ENCODE data around the gene BMP10.

BMP10 gene

DNA sequence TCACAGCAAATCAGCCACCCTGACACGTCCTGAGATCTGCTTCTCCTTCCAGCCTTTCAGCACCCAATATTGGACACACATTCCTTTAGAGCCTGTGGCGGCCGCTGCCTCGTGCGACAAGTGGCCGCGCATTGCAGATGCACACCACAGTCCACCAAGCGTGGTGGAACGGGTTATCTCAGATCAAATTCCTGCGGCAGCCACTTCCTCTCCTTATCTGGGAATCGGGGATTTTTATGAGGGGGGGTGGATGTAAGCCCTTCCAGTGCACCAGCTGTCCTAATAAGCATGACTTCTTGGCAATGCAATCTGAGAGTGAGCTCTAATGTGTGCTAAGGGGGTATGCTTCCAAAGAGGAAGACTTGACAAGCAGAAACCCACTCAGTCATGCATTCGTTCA, 18.3 kb upstream of the BMP10 start:
- no peak for DNase-seq (ENCODE audit: low read depth, low spot score)

- DNase-seq (ENCODE audit: low read depth, low spot score), result no peak
Measured at GRCh38 chr2:68889021-68889420, 17.8 kb upstream of the BMP10 start.

GRCh38 chr2:68888038-68888704, 17.0 kb upstream of the BMP10 start:
- no peak for DNase-seq (ENCODE audit: low read depth, low spot score)

DNA sequence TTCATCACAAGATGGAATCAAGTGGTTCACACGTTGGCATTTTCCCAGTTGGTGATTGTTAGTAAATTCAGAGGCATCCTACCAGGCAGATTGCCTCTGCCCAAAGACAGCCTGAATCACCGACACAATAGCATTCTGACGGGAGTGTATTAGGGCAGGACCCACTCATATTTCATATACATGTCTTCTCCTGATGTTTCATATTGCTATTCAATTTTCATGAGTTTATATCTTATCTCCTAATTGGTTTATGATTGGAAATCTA, 14.5 kb upstream of the BMP10 start:
- no peak for DNase-seq (ENCODE audit: low read depth, low spot score)

- no peak for DNase-seq (ENCODE audit: low read depth, low spot score)
Measured at GRCh38 chr2:68885074-68885810, 14.0 kb upstream of the BMP10 start.

DNA sequence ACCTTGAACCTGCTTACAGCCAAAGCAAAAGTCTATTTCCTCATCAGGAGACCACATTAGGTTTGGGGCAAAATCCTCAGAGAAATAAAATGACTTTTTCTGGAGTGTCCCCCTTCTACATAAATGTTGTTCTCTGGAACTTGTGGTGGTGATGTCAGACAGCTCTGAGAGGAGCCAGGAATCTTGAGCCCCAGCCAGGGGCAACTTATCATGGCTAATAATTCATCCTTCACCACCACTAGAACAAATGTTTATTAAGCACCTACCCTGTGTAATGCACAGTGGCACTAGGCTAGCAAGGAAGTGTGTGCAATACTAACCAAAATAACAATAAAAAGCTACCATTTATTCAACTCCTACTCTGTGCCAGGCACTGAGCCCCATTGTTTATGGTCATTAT, 9.0 kb upstream of the BMP10 start:
- no peak for DNase-seq (ENCODE audit: low read depth, low spot score)

GRCh38 chr2:68879296-68879695, 8.1 kb upstream of the BMP10 start:
- DNase-seq (ENCODE audit: low read depth, low spot score), result no peak

DNA sequence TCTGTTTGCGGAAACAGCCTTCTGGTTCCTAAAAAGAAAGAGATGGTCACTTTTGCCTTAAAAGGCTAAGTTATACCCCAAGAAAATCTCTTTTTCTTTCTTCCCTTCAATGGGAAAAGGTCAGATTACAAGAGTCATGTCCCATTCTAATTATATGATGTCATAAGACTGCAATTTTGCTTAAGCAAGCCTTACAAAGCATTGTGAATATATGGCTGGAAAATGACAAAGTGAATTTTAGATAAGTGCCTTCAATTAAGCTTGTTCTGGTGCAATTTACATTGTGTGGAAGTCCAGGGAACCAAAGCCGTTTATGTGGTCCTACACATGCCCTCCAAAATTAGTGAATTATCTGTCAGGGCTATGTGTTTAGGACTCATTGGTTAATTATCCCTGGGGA, 7.6 kb upstream of the BMP10 start:
- no peak for DNase-seq (ENCODE audit: low read depth, low spot score)

DNA sequence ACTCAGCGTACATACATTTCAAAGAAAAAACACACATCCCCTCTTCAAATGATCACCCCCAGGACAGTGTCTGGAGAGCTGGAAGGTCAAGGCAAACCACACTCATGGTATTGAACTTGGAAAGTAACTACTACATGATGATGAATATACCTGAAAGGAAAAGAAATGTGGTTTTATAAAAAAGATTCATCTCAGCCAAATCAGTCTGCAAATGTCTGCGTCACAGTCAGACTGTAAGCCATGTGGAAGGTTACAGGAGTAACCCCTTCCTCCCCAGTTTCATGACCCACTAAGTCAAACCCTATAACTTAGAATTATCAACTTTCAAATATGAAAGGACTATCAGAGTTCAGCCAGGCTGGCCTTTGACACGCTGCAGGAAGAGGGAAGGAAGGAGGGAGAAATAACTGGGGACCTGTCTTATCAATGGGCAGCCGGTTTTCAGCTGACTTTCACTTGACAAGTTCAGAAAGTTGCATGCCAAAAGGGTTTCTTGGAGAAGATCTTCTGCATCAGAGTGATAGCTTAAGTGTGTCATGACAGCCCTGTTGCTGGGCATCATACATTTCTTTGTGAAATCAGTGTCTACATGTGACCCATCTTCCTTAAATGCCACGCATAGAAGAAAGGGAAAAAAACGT, 7.0 kb upstream of the BMP10 start:
- no peak for DNase-seq (ENCODE audit: low read depth, low spot score)

GRCh38 chr2:68877079-68877772, 6.0 kb upstream of the BMP10 start:
- no peak for DNase-seq (ENCODE audit: low read depth, low spot score)

DNA sequence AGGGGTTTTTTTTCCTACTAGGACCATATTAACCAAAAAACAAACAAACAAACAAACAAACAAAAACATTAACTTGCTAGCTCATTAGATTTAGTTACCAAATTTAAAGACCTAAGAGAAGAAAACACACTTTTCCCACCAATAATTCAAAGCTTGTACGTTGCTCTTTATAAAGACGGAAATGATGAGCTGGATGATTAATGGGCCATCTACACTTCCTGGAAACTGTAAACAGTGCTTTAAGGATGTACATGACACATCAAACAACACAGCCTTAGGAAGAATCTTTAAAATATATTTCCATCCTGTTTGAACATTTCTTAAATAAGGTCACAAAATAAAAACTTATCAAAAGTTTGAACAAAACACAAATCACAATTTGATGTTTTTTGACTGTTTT, 982 bp downstream of the BMP10 start:
- DNase-seq (ENCODE audit: low read depth, low spot score), result no peak

DNA sequence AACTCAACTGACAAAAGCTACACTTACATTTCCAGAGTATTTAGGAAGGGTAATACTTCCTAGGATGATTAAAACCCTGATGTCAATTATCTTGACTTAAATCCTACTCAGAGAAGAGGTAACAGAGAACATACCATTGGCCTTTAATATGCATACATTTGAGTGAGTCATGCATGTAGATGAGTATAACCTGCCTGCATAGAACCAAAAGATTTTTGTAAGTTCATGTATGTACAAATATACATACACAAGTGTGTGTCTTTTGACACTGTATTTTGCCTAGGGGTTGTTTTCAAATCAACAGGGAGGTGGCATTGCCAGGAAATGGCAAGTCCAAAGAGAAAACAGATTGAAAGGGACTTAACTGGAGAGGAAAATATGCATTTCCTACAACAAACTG, 6.1 kb downstream of the BMP10 start:
- DNase-seq (ENCODE audit: low read depth, low spot score), result no peak

- DNase-seq (ENCODE audit: low read depth, low spot score), result no peak
Measured at GRCh38 chr2:68863996-68864395, 7.2 kb downstream of the BMP10 start.

- DNase-seq (ENCODE audit: low read depth, low spot score), result no peak
Measured at GRCh38 chr2:68862889-68863288, 8.3 kb downstream of the BMP10 start.

- DNase-seq (ENCODE audit: low read depth, low spot score), result no peak
Measured at GRCh38 chr2:68861330-68861729, 9.9 kb downstream of the BMP10 start.

DNA sequence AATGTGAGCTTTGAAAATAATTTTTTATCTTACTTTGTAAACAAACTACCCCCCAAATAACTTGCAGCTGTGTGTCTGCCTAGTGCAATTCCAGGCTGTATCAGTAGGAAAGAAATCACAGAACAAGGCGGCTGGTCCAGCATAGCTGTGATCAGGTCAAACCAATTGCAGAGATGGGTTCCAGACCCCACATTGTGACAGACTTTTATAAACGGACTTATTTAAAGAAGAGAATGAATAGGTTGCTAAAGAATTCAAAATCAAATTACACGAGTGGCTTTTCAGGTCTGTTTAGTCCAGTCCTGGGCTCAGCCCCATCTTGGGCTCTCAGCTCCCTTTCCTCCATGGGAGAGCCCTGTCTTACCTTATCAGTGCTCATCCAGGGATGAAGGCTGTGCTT, 11.1 kb downstream of the BMP10 start:
- no peak for DNase-seq (ENCODE audit: low read depth, low spot score)

DNA sequence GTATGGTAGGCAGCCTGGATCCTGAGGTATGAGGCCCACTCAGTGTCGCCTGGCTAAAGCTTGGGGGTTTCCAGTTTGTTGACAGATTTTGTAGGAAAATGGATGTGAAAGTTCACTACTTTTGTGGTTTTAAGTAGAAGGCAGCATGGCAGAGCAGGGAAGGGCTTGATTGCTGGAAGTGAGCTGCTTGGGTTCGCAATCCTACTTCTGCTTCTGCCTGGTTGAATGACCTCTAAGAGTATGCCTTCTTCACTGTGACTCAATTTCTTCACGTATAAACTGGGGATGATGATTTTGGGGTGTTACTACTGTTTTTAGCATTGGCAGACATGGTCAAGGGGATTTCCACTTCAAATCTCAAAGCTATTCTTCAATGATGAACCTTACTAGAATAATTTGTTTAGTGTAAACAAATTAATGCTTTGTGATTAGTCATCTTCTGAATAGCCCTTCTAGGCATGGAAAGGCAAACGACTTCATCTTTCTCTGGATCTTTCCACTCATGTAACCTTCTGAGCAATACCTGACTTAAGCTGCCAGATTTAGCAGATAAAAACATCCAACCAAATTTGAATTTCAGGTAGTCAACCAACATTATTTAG, 13.2 kb downstream of the BMP10 start:
- DNase-seq (ENCODE audit: low read depth, low spot score), result no peak

DNA sequence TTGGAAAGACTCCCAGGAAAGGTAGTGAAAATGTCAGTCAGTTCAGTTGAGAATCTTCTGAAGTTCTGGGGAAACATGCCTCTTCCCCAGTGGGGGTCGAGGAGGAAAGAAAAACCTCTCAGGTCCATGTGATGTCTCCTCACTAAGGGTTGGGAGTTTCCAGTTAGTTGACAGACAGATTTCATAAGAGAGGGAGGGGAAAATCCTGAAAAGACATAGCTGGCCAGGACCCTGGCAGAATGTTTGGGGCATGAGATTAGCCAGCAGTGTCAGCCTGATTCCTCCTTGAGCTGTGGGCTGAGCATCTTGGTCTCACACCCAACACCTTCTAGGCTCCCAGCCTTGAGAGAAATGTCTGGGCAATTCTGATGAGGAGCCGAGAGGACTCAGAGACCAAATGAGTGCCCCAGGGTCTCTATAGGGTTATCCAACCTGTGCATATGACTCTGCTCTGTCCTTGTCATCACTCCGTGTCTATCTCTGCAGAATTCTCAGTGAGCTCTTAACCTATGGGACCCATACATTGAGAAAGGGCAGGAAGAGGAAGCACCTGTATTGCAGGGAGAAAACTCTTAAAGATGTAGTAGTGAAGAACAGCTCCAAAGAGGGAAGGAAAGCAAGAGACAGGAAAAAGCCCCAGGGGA, 13.9 kb downstream of the BMP10 start:
- DNase-seq (ENCODE audit: low read depth, low spot score), result no peak

- DNase-seq (ENCODE audit: low read depth, low spot score), result no peak
Measured at GRCh38 chr2:68855550-68855949, 15.6 kb downstream of the BMP10 start.

DNA sequence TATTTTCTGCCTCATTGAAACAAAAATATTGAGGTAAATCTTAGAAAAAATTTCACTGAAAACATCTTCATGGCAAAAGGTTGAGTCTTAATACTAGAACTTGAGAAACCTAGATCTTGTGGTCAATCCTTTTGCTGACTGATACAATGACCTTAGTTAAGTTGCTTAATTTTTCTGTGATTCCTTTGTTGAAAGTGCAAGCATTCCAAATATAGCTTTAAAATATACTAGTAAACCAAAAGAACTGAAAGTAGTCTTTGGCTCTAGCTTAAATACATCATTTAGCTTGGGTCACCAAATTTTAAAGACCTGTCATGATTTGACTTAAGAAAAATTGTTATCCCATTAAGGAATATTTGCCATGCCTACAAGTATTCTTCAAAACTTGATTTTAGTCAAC, 16.7 kb downstream of the BMP10 start:
- DNase-seq (ENCODE audit: low read depth, low spot score), result no peak

GRCh38 chr2:68853915-68854314, 17.3 kb downstream of the BMP10 start:
- no peak for DNase-seq (ENCODE audit: low read depth, low spot score)

DNA sequence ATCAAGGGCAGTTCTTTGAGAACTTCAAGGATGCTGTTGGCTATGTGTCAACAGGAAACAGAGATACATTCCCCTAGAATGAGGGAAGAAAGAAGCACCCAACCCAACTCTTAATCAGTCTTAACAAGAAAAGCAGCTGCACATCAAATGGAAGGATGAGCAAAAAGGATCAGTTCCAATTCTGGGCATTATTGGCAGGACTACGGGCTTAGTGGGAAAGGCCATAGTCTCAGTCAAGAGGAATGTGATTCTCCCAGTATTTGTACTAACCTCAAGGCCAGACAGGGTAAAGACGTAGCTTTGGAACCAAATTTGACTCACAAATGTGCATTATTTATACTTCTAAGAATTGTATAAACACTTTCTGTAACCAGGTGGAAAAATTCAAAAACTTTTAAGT, 18.2 kb downstream of the BMP10 start:
- DNase-seq (ENCODE audit: low read depth, low spot score), result no peak
